SKM-1 (cell line): ENCODE results near the gene SYNDIG1.

Source experiments
- DNase-seq: peaks from one replicate; lab custom pipeline; 2025; ENCODE audit not compliant: unreplicated experiment; lab: John Stamatoyannopoulos, UW

The SYNDIG1 gene

DNA sequence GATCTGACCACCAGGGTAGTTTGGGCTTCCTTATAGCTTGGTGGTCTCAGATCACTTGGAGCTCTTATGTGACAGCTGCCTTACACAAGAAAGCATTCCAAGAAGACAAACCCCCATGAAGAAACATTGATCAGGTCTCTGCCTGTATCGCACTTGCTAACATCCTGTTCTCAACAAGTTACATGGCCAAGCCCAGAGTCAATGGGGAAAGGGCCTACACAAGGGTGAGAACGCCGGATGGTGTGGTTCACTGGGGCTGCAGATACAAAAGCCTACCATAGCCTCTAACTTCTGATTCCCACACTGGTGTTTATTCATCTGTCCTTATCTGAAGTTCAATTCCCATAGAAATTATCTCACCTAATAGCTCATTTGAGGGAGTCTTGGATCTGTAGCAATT is 235.5 kb downstream of the SYNDIG1 start:
- DNase-seq, result no peak

DNA sequence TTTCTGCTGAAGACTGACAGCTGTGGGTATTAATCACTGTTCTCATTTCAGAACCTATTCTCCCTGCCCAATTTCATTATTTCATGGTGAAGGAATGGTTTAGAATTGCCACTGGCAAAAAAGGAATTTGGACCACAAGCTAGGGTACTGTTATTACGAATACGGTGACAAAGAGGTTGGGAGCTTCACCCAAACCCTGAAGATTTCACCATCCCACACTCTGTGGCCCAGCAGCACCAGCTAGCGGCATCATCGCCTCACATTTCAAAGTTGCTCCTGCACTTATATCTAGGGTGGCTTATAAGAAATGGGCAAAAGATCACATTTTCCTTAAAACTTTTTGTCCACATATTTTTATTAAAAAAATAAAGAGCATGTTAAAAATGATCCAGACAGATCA is 236.1 kb downstream of the SYNDIG1 start:
- no peak for DNase-seq

DNA sequence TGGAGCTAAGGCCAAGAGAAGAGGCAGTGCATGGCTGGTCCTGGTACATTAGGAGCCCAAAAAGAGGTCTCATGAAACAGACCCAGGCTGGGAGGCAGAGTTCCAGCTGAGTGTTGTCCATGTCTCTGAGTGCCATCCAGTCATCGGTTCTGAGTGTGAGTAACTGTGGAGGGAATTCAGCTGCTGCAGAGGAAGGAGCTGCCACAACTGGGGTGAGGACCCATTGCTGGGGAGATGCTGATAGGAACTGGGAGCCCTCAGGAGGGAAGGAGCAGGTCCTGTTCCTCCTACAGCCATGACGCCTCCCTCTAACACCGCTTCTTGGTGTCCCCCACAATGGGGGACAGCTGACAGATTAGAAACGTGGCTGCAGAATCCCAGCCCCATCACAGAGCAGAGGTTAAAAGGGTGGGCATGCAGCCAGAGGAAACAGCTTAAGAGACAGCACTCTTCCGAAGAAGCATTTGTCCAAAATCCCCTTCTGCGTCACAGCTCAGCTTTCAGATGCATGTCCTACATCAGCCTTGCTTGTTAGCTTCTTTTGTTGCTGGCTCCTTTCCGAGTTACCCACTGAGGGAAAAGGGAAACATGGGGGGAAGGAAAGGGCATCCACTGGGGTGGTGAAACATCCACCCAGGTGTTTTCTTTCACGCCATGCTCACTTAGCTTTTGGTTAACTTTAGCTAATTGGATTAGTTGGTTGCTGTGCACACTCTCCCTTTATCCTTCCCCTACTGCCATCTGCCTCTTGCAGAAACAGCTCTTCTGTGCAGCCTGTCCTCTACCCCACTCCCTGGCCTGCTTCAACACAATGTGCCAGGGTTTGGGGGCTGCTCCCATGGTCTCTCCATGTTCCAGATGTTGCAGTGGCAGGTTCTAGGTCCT is 239.2 kb downstream of the SYNDIG1 start:
- no peak for DNase-seq
